ENCODE data around the gene CXCL12. TPM values are rescaled to one million over a fixed set of nuclear protein-coding genes. Genes with fewer than 3 reads are reported as not detected.

CXCL12 gene
- total RNA-seq, 1 donor from 2014 or later, result not detected

DNA sequence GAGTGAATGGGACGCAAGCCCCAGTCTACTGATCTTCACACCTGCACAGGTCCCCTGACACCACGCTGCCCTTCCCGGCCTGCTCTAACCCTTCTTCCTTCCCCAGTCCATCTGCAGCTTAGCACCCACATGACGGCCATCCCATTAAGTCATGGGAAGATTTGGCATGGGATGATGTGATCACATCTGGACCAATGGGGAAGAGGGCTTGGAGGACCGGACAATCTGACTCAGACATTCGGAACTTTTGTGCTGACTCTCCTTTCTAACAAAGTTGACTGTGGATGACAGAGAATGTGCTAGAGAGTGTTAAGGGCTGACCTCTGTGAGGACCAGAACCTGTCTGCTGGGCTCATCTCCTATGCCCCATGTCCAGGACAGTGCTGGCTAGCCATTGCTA, 15.6 kb downstream of the CXCL12 start:
- POLR2A ChIA-PET, result no interaction called here
- intact Hi-C loops (cut with micrococcal nuclease), result no loop called here
- Mint-ChIP-seq H3K36me3 (ENCODE audit: low read depth) (no peaks in the 10 kb centered on the region), H3K4me3 (no peak overlapping the region), H3K27me3 (no peaks in the 10 kb centered on the region), H3K9me3 (no peaks in the 10 kb centered on the region), H3K4me1 (no peaks in the 10 kb centered on the region), H3K27ac (no peak overlapping the region)
- TF ChIP-seq CTCF (IDR thresholded peaks at IDR 0.05), result no peak
- ATAC-seq (ENCODE audit: low read depth) (no peak), DNase-seq (no peak)
- CTCF ChIA-PET, result no interaction called here

DNA sequence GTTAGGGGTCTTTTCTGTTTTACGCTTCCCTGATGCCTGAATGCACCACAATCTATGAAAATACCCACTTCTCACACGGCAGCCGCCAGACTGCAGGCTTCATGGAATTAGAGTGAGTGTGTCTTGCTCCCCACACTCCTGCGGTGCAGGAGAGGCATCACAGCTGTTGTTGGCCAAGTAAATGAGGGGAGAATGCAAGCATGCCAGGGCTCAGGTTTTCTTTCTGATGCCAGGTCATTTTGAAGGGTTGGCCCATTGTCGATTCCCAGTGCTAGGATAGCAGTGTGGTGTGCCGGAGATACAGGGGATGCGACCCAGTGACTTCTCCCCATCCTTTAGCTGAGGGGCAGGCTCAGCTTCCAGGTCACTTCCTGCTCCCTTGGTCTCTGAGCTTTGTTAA, 16.3 kb downstream of the CXCL12 start:
- CTCF ChIA-PET, result no interaction called here
- POLR2A ChIA-PET, result no interaction called here
- TF ChIP-seq CTCF (IDR thresholded peaks at IDR 0.05), result no peak
- no peak for ATAC-seq (ENCODE audit: low read depth)
- Mint-ChIP-seq H3K9me3 (no peaks in the 10 kb centered on the region), H3K4me3 (no peak overlapping the region), H3K36me3 (ENCODE audit: low read depth) (no peaks in the 10 kb centered on the region), H3K4me1 (no peaks in the 10 kb centered on the region), H3K27me3 (no peaks in the 10 kb centered on the region), H3K27ac (no peak overlapping the region)
- DNase-seq, result no peak
- intact Hi-C loops (cut with micrococcal nuclease), result no loop called here

GRCh38 chr10:44366941-44367630, 17.8 kb downstream of the CXCL12 start:
- Mint-ChIP-seq H3K9me3 (no peaks in the 10 kb centered on the region), H3K27me3 (no peaks in the 10 kb centered on the region), H3K36me3 (ENCODE audit: low read depth) (no peaks in the 10 kb centered on the region), H3K27ac (no peak overlapping the region), H3K4me3 (no peak overlapping the region), H3K4me1 (no peaks in the 10 kb centered on the region)
- no peak for TF ChIP-seq CTCF (IDR thresholded peaks at IDR 0.05)
- ChIA-PET POLR2A (no interaction called here), CTCF (no interaction called here)
- DNase-seq (no peak), ATAC-seq (ENCODE audit: low read depth) (no peak)
- intact Hi-C loops (cut with micrococcal nuclease), result no loop called here

DNA sequence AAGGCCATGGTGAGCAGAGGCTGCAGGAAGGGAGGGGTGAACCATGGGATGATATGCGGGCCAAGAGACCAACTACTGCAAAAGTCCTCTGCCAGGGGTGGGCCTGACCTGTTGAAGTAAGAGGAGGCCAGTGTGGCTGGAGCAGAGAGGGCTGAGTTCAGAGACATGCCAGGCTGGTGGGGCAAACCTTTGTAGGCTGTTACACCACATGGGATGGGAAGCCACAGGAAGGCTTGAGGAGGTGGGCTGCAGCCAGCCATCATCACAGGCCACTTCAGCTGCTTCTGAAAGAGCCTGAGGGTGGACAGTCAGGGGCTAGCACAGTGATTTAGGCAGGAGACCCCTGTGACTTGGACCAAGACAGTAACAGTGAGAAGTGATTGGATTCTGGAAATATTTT, 20.3 kb downstream of the CXCL12 start:
- Mint-ChIP-seq H3K27me3 (no peaks in the 10 kb centered on the region), H3K4me1 (no peaks in the 10 kb centered on the region), H3K4me3 (no peak overlapping the region), H3K27ac (no peak overlapping the region), H3K9me3 (no peaks in the 10 kb centered on the region), H3K36me3 (ENCODE audit: low read depth) (no peaks in the 10 kb centered on the region)
- ATAC-seq (ENCODE audit: low read depth) (no peak), DNase-seq (no peak)
- TF ChIP-seq CTCF (IDR thresholded peaks at IDR 0.05), result no peak
- POLR2A ChIA-PET, result no interaction called here
- CTCF ChIA-PET, result no interaction called here
- intact Hi-C loops (cut with micrococcal nuclease), result no loop called here

- no peak overlapping the region for H3K27ac Mint-ChIP-seq
Observed at GRCh38 chr10:44363716-44364115, 21.2 kb downstream of the CXCL12 start.

More at GRCh38 chr10:44363716-44364115, 21.2 kb downstream of the CXCL12 start:
- Mint-ChIP-seq H3K36me3 (ENCODE audit: low read depth) (no peaks in the 10 kb centered on the region), H3K4me1 (no peaks in the 10 kb centered on the region), H3K9me3 (no peaks in the 10 kb centered on the region), H3K4me3 (no peak overlapping the region), H3K27me3 (no peaks in the 10 kb centered on the region)
- POLR2A ChIA-PET, result no interaction called here
- intact Hi-C loops (cut with micrococcal nuclease), result no loop called here
- CTCF ChIA-PET, result no interaction called here
- no peak for ATAC-seq (ENCODE audit: low read depth)
- DNase-seq, result no peak
- no peak for TF ChIP-seq CTCF (IDR thresholded peaks at IDR 0.05)
